T-helper 2 cell (primary cell): ENCODE measurements around the gene INTS1.

ENCODE experiments used
- DNase-seq, 5 experiments: peaks; one replicate each; pipeline versions ENCODE4 v3.0.0 to v3.0.0-alpha.2; 2012 to 2022

Gene INTS1

GRCh38 chr7:1541431-1542162, 37.4 kb upstream of the INTS1 start:
- DNase-seq: no peak

- no peak for DNase-seq
These were observed 36.6 kb upstream of the INTS1 start for GRCh38 chr7:1540776-1541271.

GRCh38 chr7:1539882-1540775, 35.9 kb upstream of the INTS1 start:
- no peak for DNase-seq

GRCh38 chr7:1539181-1539881, 35.1 kb upstream of the INTS1 start:
- DNase-seq: no peak

- DNase-seq: no peak
These were observed 34.5 kb upstream of the INTS1 start for GRCh38 chr7:1538544-1539180.

- peak in 1 of 5 experiments; percentile 18 for DNase-seq
These were observed 33.6 kb upstream of the INTS1 start for GRCh38 chr7:1537535-1538412.

- no peak for DNase-seq
These were observed 32.8 kb upstream of the INTS1 start for GRCh38 chr7:1536743-1537534.

- DNase-seq: no peak
These were observed 32.2 kb upstream of the INTS1 start for GRCh38 chr7:1536455-1536742.

- no peak for DNase-seq
These were observed 31.7 kb upstream of the INTS1 start for GRCh38 chr7:1535701-1536454.

GRCh38 chr7:1535100-1535458, 30.9 kb upstream of the INTS1 start:
- no peak for DNase-seq

- DNase-seq: no peak
These were observed 30.3 kb upstream of the INTS1 start for GRCh38 chr7:1534330-1535099.

GRCh38 chr7:1533547-1534329, 29.5 kb upstream of the INTS1 start:
- DNase-seq: peak in 1 of 5 experiments; percentile 68

- DNase-seq: no peak
These were observed 29.0 kb upstream of the INTS1 start for GRCh38 chr7:1533255-1533546.

GRCh38 chr7:1532456-1533254, 28.5 kb upstream of the INTS1 start:
- DNase-seq: peak; percentile 18 to 57 (median 37)

- DNase-seq: no peak
These were observed 27.8 kb upstream of the INTS1 start for GRCh38 chr7:1531979-1532455.

- DNase-seq: peak in 4 of 5 experiments; percentile 33 to 58 (median 49)
These were observed 27.2 kb upstream of the INTS1 start for GRCh38 chr7:1531263-1531978.

- no peak for DNase-seq
These were observed 26.7 kb upstream of the INTS1 start for GRCh38 chr7:1530946-1531262.
